Esophagus muscularis mucosa (tissue), 4 donors: ENCODE measurements around the gene TMEM260.

Source experiments
- EP300 ChIP-seq: sonication (generic); formaldehyde crosslinking; IDR thresholded peaks from one replicate; pipeline ENCODE4 v1.6.1; 2017; ENCODE audit warnings: antibody characterized with exemption
- POLR2A ChIP-seq: fragments of 450-650 bp; IDR thresholded peaks from one replicate; pipeline ENCODE4 v1.6.1; 2017; ENCODE audit warnings: antibody characterized with exemption, moderate library complexity, mild to moderate bottlenecking, low read depth
- POLR2AphosphoS5 ChIP-seq, 2 donors: sonication (generic); formaldehyde crosslinking; IDR thresholded peaks; one replicate each; pipeline ENCODE4 v1.6.1; 2017; ENCODE audit warnings: antibody characterized with exemption in 2 of 2
- TF ChIP-seq, protein P1 (sequence below), 3 experiments: fragments of 200-600 bp in 2 of 3; fragments of 450-650 bp in 1 of 3; sonication (generic) in 2 of 3; IDR thresholded peaks; one replicate each; pipeline ENCODE4 v1.5.1; 2017 to 2019; ENCODE audit warnings: antibody characterized with exemption in 3 of 3, mild to moderate bottlenecking in 2 of 3, moderate library complexity in 1 of 3

DNA sequence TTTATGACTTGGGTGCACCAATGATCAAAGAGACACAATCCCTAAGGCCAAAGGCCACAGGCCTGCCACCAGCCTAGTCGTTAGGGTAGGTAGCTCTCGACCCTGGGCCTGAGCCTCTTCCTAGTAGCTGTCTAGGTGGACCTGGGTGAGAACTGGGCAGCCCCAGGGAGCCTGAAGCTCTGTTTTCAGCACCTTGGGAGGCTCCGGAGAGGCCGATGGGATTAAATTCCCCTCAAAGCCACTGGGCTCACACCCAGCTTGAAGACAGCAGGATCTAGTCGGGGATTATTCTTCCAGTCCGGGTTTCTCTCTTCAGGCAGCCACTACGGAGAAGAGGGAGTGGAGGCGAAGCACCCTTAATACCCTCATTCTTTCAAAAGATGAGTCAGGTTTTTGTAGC is 79.8 kb downstream of the TMEM260 start:
- no peak for TF ChIP-seq POLR2A
- no peak for TF ChIP-seq POLR2AphosphoS5 (IDR thresholded peaks at IDR 0.05)
- TF ChIP-seq, protein P1, sequence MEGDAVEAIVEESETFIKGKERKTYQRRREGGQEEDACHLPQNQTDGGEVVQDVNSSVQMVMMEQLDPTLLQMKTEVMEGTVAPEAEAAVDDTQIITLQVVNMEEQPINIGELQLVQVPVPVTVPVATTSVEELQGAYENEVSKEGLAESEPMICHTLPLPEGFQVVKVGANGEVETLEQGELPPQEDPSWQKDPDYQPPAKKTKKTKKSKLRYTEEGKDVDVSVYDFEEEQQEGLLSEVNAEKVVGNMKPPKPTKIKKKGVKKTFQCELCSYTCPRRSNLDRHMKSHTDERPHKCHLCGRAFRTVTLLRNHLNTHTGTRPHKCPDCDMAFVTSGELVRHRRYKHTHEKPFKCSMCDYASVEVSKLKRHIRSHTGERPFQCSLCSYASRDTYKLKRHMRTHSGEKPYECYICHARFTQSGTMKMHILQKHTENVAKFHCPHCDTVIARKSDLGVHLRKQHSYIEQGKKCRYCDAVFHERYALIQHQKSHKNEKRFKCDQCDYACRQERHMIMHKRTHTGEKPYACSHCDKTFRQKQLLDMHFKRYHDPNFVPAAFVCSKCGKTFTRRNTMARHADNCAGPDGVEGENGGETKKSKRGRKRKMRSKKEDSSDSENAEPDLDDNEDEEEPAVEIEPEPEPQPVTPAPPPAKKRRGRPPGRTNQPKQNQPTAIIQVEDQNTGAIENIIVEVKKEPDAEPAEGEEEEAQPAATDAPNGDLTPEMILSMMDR (IDR thresholded peaks at IDR 0.05): no peak
- no peak for TF ChIP-seq EP300
